ENCODE measurements around the gene MAOA.

DNA sequence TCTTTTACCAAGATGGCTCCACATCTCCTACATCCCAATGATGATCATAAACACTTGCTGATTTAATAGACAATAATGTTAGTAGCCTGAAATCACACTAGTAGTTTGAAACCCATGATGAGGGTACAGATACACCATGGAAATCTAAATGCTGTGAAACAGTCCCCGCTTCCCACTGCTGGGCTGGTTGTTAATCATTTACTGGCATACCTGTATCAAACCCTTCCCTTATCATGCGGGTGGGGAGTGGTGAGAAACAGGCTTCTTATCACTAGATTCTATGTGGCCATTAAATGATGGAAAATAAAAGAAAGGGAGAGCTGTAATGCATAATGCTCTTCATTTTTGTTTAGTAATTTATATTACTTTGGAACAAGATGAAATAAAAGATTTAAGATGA, 21.9 kb downstream of the MAOA start:
- TF ChIP-seq, protein P1, sequence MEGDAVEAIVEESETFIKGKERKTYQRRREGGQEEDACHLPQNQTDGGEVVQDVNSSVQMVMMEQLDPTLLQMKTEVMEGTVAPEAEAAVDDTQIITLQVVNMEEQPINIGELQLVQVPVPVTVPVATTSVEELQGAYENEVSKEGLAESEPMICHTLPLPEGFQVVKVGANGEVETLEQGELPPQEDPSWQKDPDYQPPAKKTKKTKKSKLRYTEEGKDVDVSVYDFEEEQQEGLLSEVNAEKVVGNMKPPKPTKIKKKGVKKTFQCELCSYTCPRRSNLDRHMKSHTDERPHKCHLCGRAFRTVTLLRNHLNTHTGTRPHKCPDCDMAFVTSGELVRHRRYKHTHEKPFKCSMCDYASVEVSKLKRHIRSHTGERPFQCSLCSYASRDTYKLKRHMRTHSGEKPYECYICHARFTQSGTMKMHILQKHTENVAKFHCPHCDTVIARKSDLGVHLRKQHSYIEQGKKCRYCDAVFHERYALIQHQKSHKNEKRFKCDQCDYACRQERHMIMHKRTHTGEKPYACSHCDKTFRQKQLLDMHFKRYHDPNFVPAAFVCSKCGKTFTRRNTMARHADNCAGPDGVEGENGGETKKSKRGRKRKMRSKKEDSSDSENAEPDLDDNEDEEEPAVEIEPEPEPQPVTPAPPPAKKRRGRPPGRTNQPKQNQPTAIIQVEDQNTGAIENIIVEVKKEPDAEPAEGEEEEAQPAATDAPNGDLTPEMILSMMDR (IDR thresholded peaks at IDR 0.05), result no peak
- no peak for TF ChIP-seq ZFX (IDR thresholded peaks at IDR 0.05; ENCODE audit: borderline replicate concordance)
